Measurements from ENCODE around the gene ZMYND10.

The ZMYND10 gene

GRCh38 chr3:50334339-50335075, 11.0 kb downstream of the ZMYND10 start:
- Histone ChIP-seq H3K4me1 (ENCODE audit: insufficient read depth, low read length, poor library complexity, severe bottlenecking) (peaks cover 31% of the 10 kb centered on the region), H3K79me2 (ENCODE audit: insufficient read depth, low read length) (peaks cover 93% of the 10 kb centered on the region), H3K9ac (ENCODE audit: low read depth, low read length, poor library complexity, severe bottlenecking) (peak overlapping the region; percentile 98), H3K36me3 (ENCODE audit: insufficient read depth, low read length) (peaks cover 42% of the 10 kb centered on the region), H3F3A (ENCODE audit: low read depth) (peaks cover 6% of the 10 kb centered on the region; the same call in 1 of the 2 replicates), H3K4me3 (ENCODE audit: low read length, poor library complexity, severe bottlenecking) (peak overlapping the region; percentile 97), H3K4me2 (ENCODE audit: low read depth, low read length, poor library complexity, severe bottlenecking) (peak overlapping the region; percentile 99), H4K20me1 (ENCODE audit: insufficient read depth, low read length, poor library complexity, severe bottlenecking) (peaks cover 74% of the 10 kb centered on the region), H3K9me3 (ENCODE audit: insufficient read depth, low read depth, low read length) (no peaks in the 10 kb centered on the region), H3K9me2 (replicated peaks; ENCODE audit: low read depth, low read length) (no peaks in the 10 kb centered on the region), H2AFZ (ENCODE audit: low read length) (no peak overlapping the region), H3K27me3 (ENCODE audit: insufficient read depth, low read length, poor library complexity, severe bottlenecking) (peaks cover 4% of the 10 kb centered on the region)
- no peak for TF ChIP-seq CTCF (conservative IDR thresholded peaks at IDR 0.05; ENCODE audit: low read length)
- no peak for TF ChIP-seq EZH2phosphoT487 (IDR thresholded peaks at IDR 0.05; ENCODE audit: borderline replicate concordance)

- peaks cover 28% of the 10 kb centered on the region for H3K4me1 ChIP-seq (ENCODE audit: insufficient read depth, low read length, poor library complexity, severe bottlenecking)
- H3K36me3 ChIP-seq (ENCODE audit: insufficient read depth, low read length), result peaks cover 46% of the 10 kb centered on the region
- H4K20me1 ChIP-seq (ENCODE audit: insufficient read depth, low read length, poor library complexity, severe bottlenecking), result peaks cover 78% of the 10 kb centered on the region
- H3K9me3 ChIP-seq (ENCODE audit: insufficient read depth, low read depth, low read length), result no peaks in the 10 kb centered on the region
- no peak for TF ChIP-seq CTCF (conservative IDR thresholded peaks at IDR 0.05; ENCODE audit: low read length)
- no peak for TF ChIP-seq EZH2phosphoT487 (IDR thresholded peaks at IDR 0.05; ENCODE audit: borderline replicate concordance)
- H3K9ac ChIP-seq (ENCODE audit: low read depth, low read length, poor library complexity, severe bottlenecking), result peak overlapping the region; percentile 98
- no peak overlapping the region for H2AFZ ChIP-seq (ENCODE audit: low read length)
- peak overlapping the region; percentile 99 for H3K4me2 ChIP-seq (ENCODE audit: low read depth, low read length, poor library complexity, severe bottlenecking)
- no peaks in the 10 kb centered on the region for H3K9me2 ChIP-seq (replicated peaks; ENCODE audit: low read depth, low read length)
- peaks cover 86% of the 10 kb centered on the region for H3K79me2 ChIP-seq (ENCODE audit: insufficient read depth, low read length)
- peak overlapping the region; percentile 97 for H3K4me3 ChIP-seq (ENCODE audit: low read length, poor library complexity, severe bottlenecking)
- peaks cover 4% of the 10 kb centered on the region for H3K27me3 ChIP-seq (ENCODE audit: insufficient read depth, low read length, poor library complexity, severe bottlenecking)
- H3F3A ChIP-seq (ENCODE audit: low read depth), result peaks cover 8% of the 10 kb centered on the region; the same call in 1 of the 2 replicates
Observed at GRCh38 chr3:50333744-50334328, 11.7 kb downstream of the ZMYND10 start.

GRCh38 chr3:50331364-50331907, 14.1 kb downstream of the ZMYND10 start:
- Histone ChIP-seq H3K4me2 (ENCODE audit: low read depth, low read length, poor library complexity, severe bottlenecking) (no peak overlapping the region), H3K79me2 (ENCODE audit: insufficient read depth, low read length) (peaks cover 81% of the 10 kb centered on the region), H3K4me1 (ENCODE audit: insufficient read depth, low read length, poor library complexity, severe bottlenecking) (peaks cover 34% of the 10 kb centered on the region), H3F3A (ENCODE audit: low read depth) (peaks cover 9% of the 10 kb centered on the region), H3K27me3 (ENCODE audit: insufficient read depth, low read length, poor library complexity, severe bottlenecking) (no peaks in the 10 kb centered on the region), H3K9me3 (ENCODE audit: insufficient read depth, low read depth, low read length) (no peaks in the 10 kb centered on the region), H3K4me3 (ENCODE audit: low read length, poor library complexity, severe bottlenecking) (no peak overlapping the region), H4K20me1 (ENCODE audit: insufficient read depth, low read length, poor library complexity, severe bottlenecking) (peaks cover 83% of the 10 kb centered on the region), H3K9ac (ENCODE audit: low read depth, low read length, poor library complexity, severe bottlenecking) (no peak overlapping the region), H3K36me3 (ENCODE audit: insufficient read depth, low read length) (peaks cover 46% of the 10 kb centered on the region), H3K9me2 (replicated peaks; ENCODE audit: low read depth, low read length) (no peaks in the 10 kb centered on the region), H2AFZ (ENCODE audit: low read length) (no peak overlapping the region)
- TF ChIP-seq CTCF (conservative IDR thresholded peaks at IDR 0.05; ENCODE audit: low read length) (no peak), EZH2phosphoT487 (IDR thresholded peaks at IDR 0.05; ENCODE audit: borderline replicate concordance) (no peak)
